Vagina (tissue), 2 donors: ENCODE measurements around the gene DNAH12. TPM values are rescaled to one million over a fixed set of nuclear protein-coding genes. Genes with fewer than 3 reads are reported as not detected.
"Not testable (repeated sequence)": the region's sequence is repeated elsewhere in the genome, so short reads cannot be mapped to it uniquely, and the experiment has no call there.

Source experiments
- DNase-seq, 2 donors: peaks; one replicate each; pipeline ENCODE4 v3.0.0-alpha.2; 2017; ENCODE audit errors: extremely low spot score in 2 of 2
- H3K27ac ChIP-seq: fragments of 200-600 bp; sonication (generic); one replicate; pipeline ENCODE4 v1.5.1; 2019
- H3K27me3 ChIP-seq: fragments of 200-600 bp; sonication (generic); one replicate; pipeline ENCODE4 v1.5.1; 2019
- H3K36me3 ChIP-seq, 2 donors: fragments of 200-600 bp; sonication (generic); one replicate each; pipeline ENCODE4 v1.5.1; 2017 to 2019
- H3K4me1 ChIP-seq: fragments of 200-600 bp; sonication (generic); one replicate; pipeline ENCODE4 v1.5.1; 2019
- H3K4me3 ChIP-seq, 2 donors: fragments of 200-600 bp; sonication (generic); 1 replicate in 1 of 2; 2 replicates in 1 of 2; pipeline ENCODE4 v1.5.1; 2016 to 2019
- H3K9me3 ChIP-seq: fragments of 200-600 bp; sonication (generic); one replicate; pipeline ENCODE4 v1.5.1; 2019
- POLR2A ChIP-seq, 2 donors: fragments of 450-650 bp; IDR thresholded peaks; one replicate each; pipeline ENCODE4 v1.6.1; 2017; ENCODE audit warnings: antibody characterized with exemption in 2 of 2, mild to moderate bottlenecking in 2 of 2, moderate library complexity in 2 of 2
- POLR2AphosphoS5 ChIP-seq, 2 donors: sonication (generic); formaldehyde crosslinking; IDR thresholded peaks; one replicate each; pipeline ENCODE4 v1.9.0; 2017; ENCODE audit warnings: antibody characterized with exemption in 2 of 2, mild to moderate bottlenecking in 2 of 2, low read depth in 1 of 2; ENCODE audit not compliant: insufficient read depth in 1 of 2
- intact Hi-C: fragments of 100-400 bp; cut with DNase I; formaldehyde crosslinking; loops from one replicate; pipeline ENCODE4 v1.15.1; 2023
- total RNA-seq: library from RNA; depleted of rRNA; stranded (reverse); fragments of >200 nt; gene quantifications from one replicate; pipeline ENCODE4 v1.2.3, GENCODE V29; 2016
- TF ChIP-seq, protein P1 (sequence below), 3 experiments: fragments of 450-650 bp in 2 of 3; fragments of 200-600 bp in 1 of 3; sonication (generic) in 1 of 3; IDR thresholded peaks; one replicate each; pipeline ENCODE4 v1.5.1; 2017 to 2019; ENCODE audit warnings: antibody characterized with exemption in 3 of 3, mild to moderate bottlenecking in 2 of 3, moderate library complexity in 2 of 3

DNAH12 gene
- total RNA-seq, 1 donor from 2014 or later: 0.25 TPM

DNA sequence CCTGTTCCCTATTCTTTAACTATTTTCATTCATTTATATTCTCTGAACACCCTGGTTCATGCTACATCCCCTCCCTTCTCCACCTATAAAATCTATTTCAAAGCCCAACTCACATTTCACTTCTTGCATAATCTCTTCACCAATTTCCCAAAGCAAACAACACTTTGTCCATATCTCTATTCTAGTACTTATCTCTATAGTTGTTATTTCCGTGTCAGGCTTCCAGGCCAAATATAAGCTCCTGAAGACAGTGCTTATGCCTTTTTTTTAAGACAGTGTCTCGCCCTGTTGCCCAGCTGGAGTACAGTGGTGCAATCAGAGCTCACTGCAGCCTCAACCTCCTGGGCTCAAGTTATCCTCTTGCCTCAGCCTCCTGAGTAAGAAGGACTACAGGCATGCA is 43.6 kb downstream of the DNAH12 start:
- Histone ChIP-seq H3K27ac (no peak overlapping the region), H3K27me3 (no peaks in the 10 kb centered on the region), H3K36me3 (no peaks in the 10 kb centered on the region), H3K9me3 (no peaks in the 10 kb centered on the region), H3K4me3 (no peak overlapping the region), H3K4me1 (no peaks in the 10 kb centered on the region)
- intact Hi-C loops: no loop called here
- TF ChIP-seq POLR2AphosphoS5 (IDR thresholded peaks at IDR 0.05; ENCODE audit: insufficient read depth in 1 of 2, low read depth in 1 of 2): no peak
- TF ChIP-seq POLR2A (IDR thresholded peaks at IDR 0.05): no peak
- TF ChIP-seq, protein P1, sequence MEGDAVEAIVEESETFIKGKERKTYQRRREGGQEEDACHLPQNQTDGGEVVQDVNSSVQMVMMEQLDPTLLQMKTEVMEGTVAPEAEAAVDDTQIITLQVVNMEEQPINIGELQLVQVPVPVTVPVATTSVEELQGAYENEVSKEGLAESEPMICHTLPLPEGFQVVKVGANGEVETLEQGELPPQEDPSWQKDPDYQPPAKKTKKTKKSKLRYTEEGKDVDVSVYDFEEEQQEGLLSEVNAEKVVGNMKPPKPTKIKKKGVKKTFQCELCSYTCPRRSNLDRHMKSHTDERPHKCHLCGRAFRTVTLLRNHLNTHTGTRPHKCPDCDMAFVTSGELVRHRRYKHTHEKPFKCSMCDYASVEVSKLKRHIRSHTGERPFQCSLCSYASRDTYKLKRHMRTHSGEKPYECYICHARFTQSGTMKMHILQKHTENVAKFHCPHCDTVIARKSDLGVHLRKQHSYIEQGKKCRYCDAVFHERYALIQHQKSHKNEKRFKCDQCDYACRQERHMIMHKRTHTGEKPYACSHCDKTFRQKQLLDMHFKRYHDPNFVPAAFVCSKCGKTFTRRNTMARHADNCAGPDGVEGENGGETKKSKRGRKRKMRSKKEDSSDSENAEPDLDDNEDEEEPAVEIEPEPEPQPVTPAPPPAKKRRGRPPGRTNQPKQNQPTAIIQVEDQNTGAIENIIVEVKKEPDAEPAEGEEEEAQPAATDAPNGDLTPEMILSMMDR (IDR thresholded peaks at IDR 0.05): no peak
- DNase-seq: no peak

DNA sequence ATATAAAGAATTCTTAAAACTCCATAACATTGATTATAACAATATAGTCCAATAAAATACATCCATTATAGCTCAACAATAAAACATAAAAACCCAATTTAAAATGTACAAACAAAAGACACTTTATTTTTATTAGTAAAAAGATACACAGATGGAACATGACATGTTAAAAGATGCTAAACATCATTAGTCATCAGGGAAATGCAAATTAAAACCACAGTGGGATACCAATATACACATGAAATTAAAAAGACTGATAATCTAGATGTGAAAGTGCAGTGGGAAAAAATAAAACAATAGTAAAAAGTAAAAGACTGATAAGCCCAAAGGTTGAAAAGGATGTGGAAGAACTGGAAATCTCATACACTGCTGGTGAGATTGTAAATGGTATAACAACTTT is 46.2 kb downstream of the DNAH12 start:
- Histone ChIP-seq H3K36me3 (no peaks in the 10 kb centered on the region), H3K27me3 (no peaks in the 10 kb centered on the region), H3K27ac (no peak overlapping the region), H3K4me3 (no peak overlapping the region), H3K9me3 (no peaks in the 10 kb centered on the region), H3K4me1 (no peaks in the 10 kb centered on the region)
- TF ChIP-seq POLR2AphosphoS5 (IDR thresholded peaks at IDR 0.05; ENCODE audit: insufficient read depth in 1 of 2, low read depth in 1 of 2): no peak
- no peak for TF ChIP-seq POLR2A (IDR thresholded peaks at IDR 0.05)
- TF ChIP-seq, protein P1 (IDR thresholded peaks at IDR 0.05): no peak
- intact Hi-C loops: no loop called here
- no peak for DNase-seq

DNA sequence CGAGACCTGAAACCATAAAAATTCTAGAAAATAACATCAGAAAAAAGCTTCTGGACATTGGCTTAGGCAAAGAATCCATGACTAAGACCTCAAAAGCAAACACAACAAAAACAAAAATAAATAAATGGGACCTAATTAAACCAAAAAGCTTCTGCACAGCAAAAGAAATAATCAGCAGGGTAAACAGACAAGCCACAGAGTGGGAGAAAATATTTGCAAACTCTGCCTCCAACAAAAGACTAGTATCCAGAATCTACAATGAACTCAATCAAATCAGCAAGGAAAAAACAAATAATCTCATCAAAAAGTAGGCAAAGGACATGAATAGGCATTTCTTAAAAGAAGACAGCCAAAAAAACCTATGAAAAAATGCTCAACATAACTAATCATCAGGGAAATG is 59.6 kb downstream of the DNAH12 start:
- no peak for TF ChIP-seq POLR2A (IDR thresholded peaks at IDR 0.05)

DNA sequence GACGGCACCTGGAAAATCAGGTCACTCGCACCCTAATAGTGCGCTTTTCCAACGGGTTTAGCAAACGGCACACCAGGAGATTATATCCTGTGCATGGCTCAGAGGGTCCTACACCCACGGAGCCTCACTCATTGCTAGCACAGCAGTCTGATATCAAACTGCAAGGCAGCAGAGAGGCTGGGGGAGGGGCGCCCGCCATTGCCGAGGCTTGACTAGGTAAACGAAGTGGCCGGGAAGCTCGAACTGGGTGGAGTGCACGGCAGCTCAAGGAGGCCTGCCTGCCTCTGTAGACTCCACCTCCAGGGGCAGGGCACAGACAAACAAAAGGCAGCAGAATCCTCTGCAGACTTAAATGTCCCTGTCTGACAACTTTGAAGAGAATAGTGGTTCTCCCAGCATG is 67.0 kb downstream of the DNAH12 start:
- intact Hi-C loops, H3K36me3 ChIP-seq, H3K4me3 ChIP-seq, H3K27ac ChIP-seq, H3K27me3 ChIP-seq, H3K4me1 ChIP-seq, DNase-seq, H3K9me3 ChIP-seq: not testable (repeated sequence)

More for the DNA sequence above, 59.6 kb downstream of the DNAH12 start:
- no peaks in the 10 kb centered on the region for H3K36me3 ChIP-seq
- DNase-seq: no peak
- intact Hi-C loops: no loop called here
- H3K4me3 ChIP-seq: no peak overlapping the region
- H3K4me1 ChIP-seq: no peaks in the 10 kb centered on the region
- no peak overlapping the region for H3K27ac ChIP-seq
- no peaks in the 10 kb centered on the region for H3K9me3 ChIP-seq
- H3K27me3 ChIP-seq: no peaks in the 10 kb centered on the region

DNA sequence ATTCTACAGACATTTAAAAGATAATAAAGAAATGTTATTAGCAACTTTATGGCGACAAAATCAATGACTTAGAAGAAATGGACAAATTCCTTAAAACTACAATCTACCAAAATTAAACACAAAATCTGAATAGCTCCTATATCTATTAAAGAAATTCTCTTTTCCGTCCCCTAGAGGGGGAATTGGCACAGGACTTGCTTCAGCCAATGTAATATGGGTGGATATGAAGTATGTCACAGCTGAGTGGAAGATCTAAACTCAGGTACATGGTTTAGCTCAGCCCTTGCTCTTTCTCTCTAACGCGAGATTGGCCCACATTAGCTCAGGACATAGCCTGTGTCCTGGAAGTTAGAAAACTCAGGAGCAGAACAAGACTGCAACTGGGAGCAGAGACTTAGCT is 79.3 kb downstream of the DNAH12 start:
- TF ChIP-seq POLR2AphosphoS5 (IDR thresholded peaks at IDR 0.05; ENCODE audit: insufficient read depth in 1 of 2, low read depth in 1 of 2) (no peak), POLR2A (IDR thresholded peaks at IDR 0.05) (no peak)
- TF ChIP-seq, protein P1 (IDR thresholded peaks at IDR 0.05): no peak
- H3K36me3 ChIP-seq: no peaks in the 10 kb centered on the region
- no peak overlapping the region for H3K4me3 ChIP-seq
- H3K27ac ChIP-seq: no peak overlapping the region
- no peaks in the 10 kb centered on the region for H3K4me1 ChIP-seq
- H3K9me3 ChIP-seq: no peaks in the 10 kb centered on the region
- DNase-seq: no peak
- intact Hi-C loops: no loop called here
- no peaks in the 10 kb centered on the region for H3K27me3 ChIP-seq

DNA sequence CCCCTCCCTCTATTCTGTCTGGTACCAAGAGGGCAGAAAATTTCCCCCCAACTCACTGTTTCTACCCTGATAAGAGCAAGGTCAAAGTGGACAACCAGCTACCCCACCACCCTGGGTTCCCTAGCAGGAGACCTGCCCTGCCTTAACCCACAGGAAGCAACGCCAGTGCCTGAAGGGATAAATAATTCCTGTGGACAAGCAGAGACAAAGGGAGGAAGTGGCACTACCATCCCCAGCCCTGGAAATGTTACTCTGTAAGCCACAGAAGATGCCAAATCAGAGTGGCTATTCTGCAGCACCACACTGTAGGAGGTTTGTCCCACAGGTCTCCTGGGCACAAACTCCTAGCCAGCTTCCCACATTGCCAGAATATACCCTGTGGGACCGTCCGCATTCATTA is 80.1 kb downstream of the DNAH12 start:
- no peaks in the 10 kb centered on the region for H3K4me1 ChIP-seq
- intact Hi-C loops: no loop called here
- no peak overlapping the region for H3K27ac ChIP-seq
- H3K9me3 ChIP-seq: no peaks in the 10 kb centered on the region
- no peaks in the 10 kb centered on the region for H3K27me3 ChIP-seq
- TF ChIP-seq POLR2AphosphoS5 (IDR thresholded peaks at IDR 0.05; ENCODE audit: insufficient read depth in 1 of 2, low read depth in 1 of 2) (no peak), POLR2A (IDR thresholded peaks at IDR 0.05) (no peak)
- TF ChIP-seq, protein P1 (IDR thresholded peaks at IDR 0.05): no peak
- H3K36me3 ChIP-seq: no peaks in the 10 kb centered on the region
- no peak overlapping the region for H3K4me3 ChIP-seq
- DNase-seq: no peak
